HK-2 (cell line): ENCODE measurements around the gene JAML.

Experiments
- DNase-seq: peaks from one replicate; pipeline ENCODE4 v3.0.0-alpha.2; 2018; ENCODE audit not compliant: unreplicated experiment

Gene JAML

GRCh38 chr11:118240999-118241763, 16.4 kb upstream of the JAML start:
- no peak for DNase-seq

- no peak for DNase-seq
Measured at GRCh38 chr11:118239509-118240205, 14.8 kb upstream of the JAML start.

- DNase-seq, result no peak
Measured at GRCh38 chr11:118238929-118239328, 14.1 kb upstream of the JAML start.

GRCh38 chr11:118238421-118238820, 13.6 kb upstream of the JAML start:
- DNase-seq, result no peak

- no peak for DNase-seq
Measured at GRCh38 chr11:118236170-118236569, 11.4 kb upstream of the JAML start.

GRCh38 chr11:118234833-118235232, 10.0 kb upstream of the JAML start:
- DNase-seq, result no peak

- DNase-seq, result no peak
Measured at GRCh38 chr11:118233850-118234249, 9.0 kb upstream of the JAML start.

- DNase-seq, result no peak
Measured at GRCh38 chr11:118233377-118233776, 8.6 kb upstream of the JAML start.

GRCh38 chr11:118232659-118233058, 7.8 kb upstream of the JAML start:
- DNase-seq, result no peak

GRCh38 chr11:118231461-118231860, 6.7 kb upstream of the JAML start:
- DNase-seq, result no peak

- no peak for DNase-seq
Measured at GRCh38 chr11:118230088-118230487, 5.3 kb upstream of the JAML start.

GRCh38 chr11:118229274-118229847, 4.5 kb upstream of the JAML start:
- no peak for DNase-seq

- DNase-seq, result no peak
Measured at GRCh38 chr11:118227865-118228785, 3.3 kb upstream of the JAML start.

GRCh38 chr11:118226781-118227180, 2.0 kb upstream of the JAML start:
- no peak for DNase-seq

GRCh38 chr11:118226296-118226695, 1.5 kb upstream of the JAML start:
- DNase-seq, result no peak

- no peak for DNase-seq
Measured at GRCh38 chr11:118223992-118224391, 819 bp downstream of the JAML start.

GRCh38 chr11:118223570-118223969, 1.2 kb downstream of the JAML start:
- no peak for DNase-seq

GRCh38 chr11:118222437-118222836, 2.4 kb downstream of the JAML start:
- no peak for DNase-seq

GRCh38 chr11:118221419-118221818, 3.4 kb downstream of the JAML start:
- no peak for DNase-seq

GRCh38 chr11:118219732-118220131, 5.1 kb downstream of the JAML start:
- no peak for DNase-seq

GRCh38 chr11:118219244-118219643, 5.6 kb downstream of the JAML start:
- no peak for DNase-seq

- DNase-seq, result no peak
Measured at GRCh38 chr11:118217575-118217974, 7.2 kb downstream of the JAML start.
